Fibroblast of skin of scalp (primary cell): ENCODE results near the gene GPR155.
"Not testable (repeated sequence)": the region's sequence is repeated elsewhere in the genome, so short reads cannot be mapped to it uniquely, and the experiment has no call there.

ENCODE experiments used
- DNase-seq: peaks from one replicate; pipeline ENCODE4 v3.0.0-alpha.2; 2013

The GPR155 gene

GRCh38 chr2:174439323-174439722 is 47.5 kb downstream of the GPR155 start:
- DNase-seq: no peak

GRCh38 chr2:174438146-174438886 is 48.5 kb downstream of the GPR155 start:
- no peak for DNase-seq

- DNase-seq: peak; percentile 27
Observed at GRCh38 chr2:174436351-174436750, 50.5 kb downstream of the GPR155 start.

DNA sequence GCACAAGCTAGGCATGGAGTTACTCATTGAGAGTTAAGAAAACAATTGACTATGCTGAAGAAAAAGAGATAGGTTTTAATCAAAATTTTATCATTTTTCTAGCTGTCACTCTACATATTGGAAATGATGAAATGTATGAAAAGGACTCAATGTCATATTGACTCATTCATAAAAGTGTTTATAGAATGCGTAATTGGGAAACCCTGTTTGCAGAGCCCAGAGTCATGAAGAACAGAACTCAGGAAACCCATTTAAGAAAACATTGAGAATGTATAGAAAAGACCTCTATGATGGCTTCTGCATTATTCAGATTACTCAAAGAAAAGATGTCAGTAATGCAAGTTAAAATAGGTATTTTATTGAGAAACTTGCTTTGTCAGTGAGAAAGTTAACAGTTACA is 54.9 kb downstream of the GPR155 start:
- DNase-seq: no peak

DNA sequence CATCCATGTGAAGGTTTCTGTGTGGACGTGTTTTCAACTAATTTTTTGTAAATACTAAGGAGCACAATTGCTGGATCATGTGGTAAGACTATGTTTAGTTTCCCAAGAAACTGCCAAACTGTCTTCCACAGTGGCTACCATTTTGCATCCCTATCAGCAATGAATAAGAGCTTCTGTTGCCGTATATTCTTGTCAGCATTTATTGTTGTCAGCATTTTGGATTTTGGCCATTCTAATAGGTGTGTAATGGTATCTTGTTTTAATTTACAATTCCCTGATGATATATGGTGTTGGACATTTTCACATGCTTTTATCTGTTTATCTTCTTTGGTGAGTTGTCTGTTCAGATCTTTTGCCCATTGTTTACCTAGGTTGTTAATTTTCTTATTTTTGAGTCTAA is 56.8 kb downstream of the GPR155 start:
- DNase-seq: no peak

DNA sequence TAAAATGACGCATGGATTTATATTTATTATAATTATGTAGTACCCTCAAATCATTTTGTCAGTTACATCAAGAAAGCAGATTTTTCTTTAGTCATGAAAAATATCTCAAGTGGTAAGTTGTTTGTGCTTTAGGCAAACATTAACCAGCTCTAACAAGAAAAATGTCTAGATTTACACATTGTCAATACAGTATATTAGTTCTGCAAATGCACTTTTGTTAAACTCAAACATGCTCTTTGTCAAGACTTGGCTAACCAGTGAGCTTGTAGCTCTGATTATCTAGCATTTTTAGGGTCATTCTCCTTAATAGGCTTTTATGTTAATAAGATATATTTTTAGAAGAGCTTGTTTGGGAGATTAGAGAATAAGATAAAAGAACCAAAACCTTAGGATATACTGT is 58.6 kb downstream of the GPR155 start:
- DNase-seq: no peak

DNA sequence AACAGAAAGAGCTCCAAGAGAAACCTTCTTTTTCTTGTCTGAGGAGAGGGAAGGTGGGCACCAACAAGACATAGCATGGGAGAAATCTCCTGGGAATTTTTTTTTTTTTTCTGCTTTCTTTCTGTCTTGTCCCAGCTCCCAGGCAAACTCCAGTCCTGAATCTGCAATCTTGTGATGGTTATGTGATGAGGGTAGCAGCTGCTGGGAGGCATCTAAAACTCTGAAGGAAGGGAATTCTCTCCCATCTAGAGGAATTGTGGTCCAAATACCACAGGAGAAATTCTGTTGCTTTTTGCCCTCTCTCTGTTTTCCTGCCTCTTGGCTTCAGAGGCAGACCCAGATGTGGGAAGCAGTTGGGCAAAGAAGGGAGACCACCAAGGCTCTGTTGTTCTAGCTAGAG is 74.6 kb downstream of the GPR155 start:
- DNase-seq: no peak

GRCh38 chr2:174410039-174410438 is 76.8 kb downstream of the GPR155 start:
- not testable (repeated sequence) for DNase-seq

- no peak for DNase-seq
Observed at GRCh38 chr2:174403628-174404027, 83.2 kb downstream of the GPR155 start.

DNA sequence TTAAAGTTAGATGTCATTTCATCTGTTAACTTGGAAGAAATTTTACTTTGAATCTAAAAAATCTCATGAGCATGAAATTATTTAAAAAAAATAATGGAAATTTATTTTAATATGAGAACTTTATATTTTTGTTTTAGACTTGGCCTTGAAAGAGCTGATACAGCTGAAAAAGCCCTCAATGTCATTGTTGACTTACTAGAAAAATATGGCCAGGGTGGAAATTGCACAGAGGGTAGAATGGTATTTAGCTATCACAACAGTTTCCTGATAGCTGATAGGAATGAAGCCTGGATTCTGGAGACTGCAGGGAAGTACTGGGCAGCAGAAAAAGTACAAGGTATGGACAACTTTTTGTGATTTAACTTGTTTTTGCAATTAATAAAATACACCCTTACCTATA is 86.0 kb downstream of the GPR155 start:
- DNase-seq: no peak

- no peak for DNase-seq
Observed at GRCh38 chr2:174399171-174399570, 87.7 kb downstream of the GPR155 start.

GRCh38 chr2:174397773-174398172 is 89.1 kb downstream of the GPR155 start:
- DNase-seq: no peak

DNA sequence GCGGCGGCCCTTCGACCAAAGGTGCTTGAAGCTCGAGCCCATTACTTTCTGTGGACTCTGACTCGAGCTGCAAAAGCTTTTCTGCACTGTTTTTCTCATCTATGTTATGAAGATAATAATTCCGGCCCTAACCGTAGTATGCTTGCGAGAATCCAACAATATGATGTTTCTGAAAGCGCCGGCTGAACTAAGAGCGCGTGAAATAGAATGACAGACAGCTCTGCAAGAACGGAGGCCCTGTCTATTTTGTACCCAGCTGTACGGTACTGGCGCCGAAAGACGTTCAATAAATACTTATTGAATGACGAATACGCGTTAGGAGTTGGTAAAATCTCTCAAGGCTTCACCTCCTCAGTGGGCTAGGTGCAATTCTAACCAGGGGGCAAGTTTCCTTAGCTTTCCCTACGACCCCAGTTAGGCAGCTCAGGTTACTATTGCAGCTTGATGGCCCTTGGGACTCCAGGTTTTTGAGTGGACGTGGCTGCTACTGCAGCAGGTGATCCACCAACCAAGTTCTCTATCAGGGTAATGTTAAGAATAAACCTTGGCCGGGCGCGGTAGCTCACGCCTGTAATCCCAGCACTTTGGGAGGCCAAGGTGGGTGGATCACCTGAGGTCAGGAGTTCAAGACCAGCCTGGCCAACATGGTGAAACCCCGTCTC is 90.7 kb downstream of the GPR155 start:
- no peak for DNase-seq

DNA sequence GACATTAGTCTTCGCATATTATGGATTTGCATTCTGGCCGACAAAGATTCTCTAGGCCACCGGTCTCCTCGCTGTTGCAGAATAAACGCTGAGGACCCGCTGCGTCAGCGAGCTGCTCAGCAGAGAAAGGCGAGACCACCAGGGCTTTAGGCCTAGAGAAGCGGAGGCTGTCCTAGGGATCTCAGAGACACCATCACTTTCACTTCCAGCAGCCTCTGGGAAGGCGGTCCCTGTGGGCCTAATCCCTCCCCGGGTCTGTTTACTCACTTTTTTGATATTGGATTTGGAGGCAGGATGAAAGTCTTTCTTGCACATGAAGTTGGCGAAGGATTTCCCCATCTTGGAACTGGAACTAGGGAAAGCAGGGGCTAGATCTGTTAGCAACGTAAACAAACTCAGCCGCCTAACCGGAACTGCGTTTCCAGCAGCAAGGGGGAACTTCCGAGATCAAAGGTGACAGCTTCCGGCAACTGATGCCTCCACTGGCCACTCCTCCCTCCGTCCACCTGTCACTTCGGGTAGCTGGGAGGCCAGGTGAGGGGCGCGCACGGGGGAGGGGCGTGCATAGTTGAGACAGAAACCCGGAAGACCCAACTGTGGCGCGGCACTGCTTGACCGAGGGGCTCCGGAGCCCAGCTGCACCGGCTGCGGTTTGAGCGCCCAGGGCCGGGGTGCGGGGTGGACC is 91.4 kb downstream of the GPR155 start, which contains the start of gene SCRN3:
Gene SCRN3, plus strand, starts transcription at position 447 of the 685 bp plus-strand sequence. CDS start 2,554 bp downstream, outside the sequence.
- peak; percentile 67 for DNase-seq

DNA sequence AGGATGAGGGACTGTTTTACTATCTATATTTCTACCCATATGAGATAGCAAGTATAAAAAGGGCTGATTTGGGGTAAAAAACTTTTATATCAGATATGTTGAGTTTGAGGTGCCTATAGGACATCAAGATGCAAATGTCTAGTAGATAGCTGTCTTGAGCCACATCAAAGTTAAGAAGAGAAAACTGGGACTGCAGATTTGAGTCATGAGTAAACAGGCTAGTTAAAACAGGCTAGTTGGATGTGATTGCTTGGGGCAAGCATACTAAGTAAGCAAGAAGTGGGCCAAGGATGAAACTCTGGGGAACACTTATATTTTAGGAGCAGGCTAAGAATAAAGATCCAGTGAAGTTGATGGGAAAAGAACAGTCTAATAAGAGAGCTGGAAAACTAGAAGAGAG is 94.1 kb downstream of the GPR155 start:
- DNase-seq: no peak

- DNase-seq: not testable (repeated sequence)
Observed at GRCh38 chr2:174390303-174390702, 96.5 kb downstream of the GPR155 start.

DNA sequence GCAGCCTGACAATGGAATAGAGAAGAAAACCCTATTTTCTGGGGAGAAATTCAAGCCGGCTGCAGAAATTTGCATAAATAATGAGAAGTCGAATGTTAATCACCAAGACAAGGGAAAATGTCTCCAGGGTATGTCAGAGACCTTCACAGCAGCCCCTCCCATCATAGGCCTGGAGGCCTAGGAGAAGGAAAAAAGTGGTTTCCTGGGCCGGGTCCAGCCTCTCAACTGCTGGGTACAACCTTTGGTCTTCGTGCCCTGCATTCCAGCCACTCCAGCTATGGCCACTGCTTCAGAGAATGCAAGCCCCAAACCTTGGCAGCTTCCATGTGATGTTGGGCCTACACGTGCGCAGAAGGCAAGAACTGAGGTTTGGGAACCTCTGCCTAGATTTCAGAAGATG is 97.3 kb downstream of the GPR155 start:
- no peak for DNase-seq

DNA sequence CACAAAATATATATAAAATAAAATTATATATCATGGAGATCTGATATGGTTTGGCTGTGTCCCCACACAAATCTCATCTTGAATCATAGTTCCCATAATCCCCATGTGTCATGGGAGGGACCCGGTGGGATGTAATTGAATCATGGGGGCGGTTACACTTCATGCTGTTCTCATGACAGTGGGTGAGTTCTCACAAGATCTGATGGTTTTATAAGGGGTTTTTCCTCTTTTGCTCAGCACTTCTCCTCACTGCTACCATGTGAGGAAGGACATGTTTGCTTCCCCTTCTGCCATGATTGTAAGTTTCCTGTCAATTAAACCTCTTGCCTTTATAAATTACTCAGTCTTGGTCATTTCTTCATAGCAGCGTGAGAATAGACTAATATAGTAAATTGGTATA is 98.1 kb downstream of the GPR155 start:
- DNase-seq: not testable (repeated sequence)

GRCh38 chr2:174385201-174385600 is 101.6 kb downstream of the GPR155 start:
- DNase-seq: no peak

GRCh38 chr2:174383796-174384195 is 103.0 kb downstream of the GPR155 start:
- DNase-seq: no peak
